Neural cell (in vitro differentiated cells): Measurements from ENCODE around the gene DPEP2.

ENCODE experiments used
- EP300 ChIP-seq: fragments of 450-650 bp; conservative IDR thresholded peaks from 2 replicates; pipeline ENCODE4 v1.6.1; 2014; ENCODE audit warnings: antibody characterized with exemption, mild to moderate bottlenecking, moderate library complexity; ENCODE audit not compliant: poor library complexity, severe bottlenecking
- EZH2 ChIP-seq: fragments of 200-600, 300-800 bp; shearing (Covaris generic), sonication (generic); IDR thresholded peaks from 2 replicates; pipeline ENCODE4 v1.6.1; 2014; ENCODE audit warnings: antibody characterized with exemption, low read length, borderline replicate concordance, mild to moderate bottlenecking; ENCODE audit not compliant: insufficient read depth, poor library complexity, severe bottlenecking
- RAD21 ChIP-seq: fragments of 450-650 bp; conservative IDR thresholded peaks from 2 replicates; pipeline ENCODE4 v1.6.1; 2014; ENCODE audit warnings: antibody characterized with exemption, mild to moderate bottlenecking, moderate library complexity
- TF ChIP-seq, protein P1 (sequence below): fragments of 450-650 bp; IDR thresholded peaks from 2 replicates; pipeline ENCODE4 v1.5.1; 2014; ENCODE audit warnings: antibody characterized with exemption, mild to moderate bottlenecking, moderate library complexity; ENCODE audit not compliant: poor library complexity, severe bottlenecking
- TF ChIP-seq, protein P2 (sequence below): IDR thresholded peaks from 2 replicates; pipeline ENCODE4 v1.6.1; 2012; ENCODE audit warnings: borderline replicate concordance

DNA sequence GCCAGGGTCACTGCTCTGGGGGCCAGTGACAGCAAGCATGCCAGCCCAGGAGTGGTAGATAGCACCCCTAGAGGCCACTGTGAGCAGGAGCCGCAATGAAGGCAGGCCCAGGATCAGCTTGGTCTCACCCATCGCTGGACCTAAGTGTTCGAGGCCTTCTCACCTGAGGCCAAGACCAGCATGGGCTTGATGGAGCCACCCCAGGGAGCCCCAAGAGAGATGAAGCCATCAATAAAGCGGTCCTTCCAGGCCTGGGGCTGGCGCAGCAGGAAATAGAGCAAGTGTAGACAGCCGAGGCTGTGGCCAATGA lies 57.1 kb downstream of the DPEP2 start:
- TF ChIP-seq, protein P1, sequence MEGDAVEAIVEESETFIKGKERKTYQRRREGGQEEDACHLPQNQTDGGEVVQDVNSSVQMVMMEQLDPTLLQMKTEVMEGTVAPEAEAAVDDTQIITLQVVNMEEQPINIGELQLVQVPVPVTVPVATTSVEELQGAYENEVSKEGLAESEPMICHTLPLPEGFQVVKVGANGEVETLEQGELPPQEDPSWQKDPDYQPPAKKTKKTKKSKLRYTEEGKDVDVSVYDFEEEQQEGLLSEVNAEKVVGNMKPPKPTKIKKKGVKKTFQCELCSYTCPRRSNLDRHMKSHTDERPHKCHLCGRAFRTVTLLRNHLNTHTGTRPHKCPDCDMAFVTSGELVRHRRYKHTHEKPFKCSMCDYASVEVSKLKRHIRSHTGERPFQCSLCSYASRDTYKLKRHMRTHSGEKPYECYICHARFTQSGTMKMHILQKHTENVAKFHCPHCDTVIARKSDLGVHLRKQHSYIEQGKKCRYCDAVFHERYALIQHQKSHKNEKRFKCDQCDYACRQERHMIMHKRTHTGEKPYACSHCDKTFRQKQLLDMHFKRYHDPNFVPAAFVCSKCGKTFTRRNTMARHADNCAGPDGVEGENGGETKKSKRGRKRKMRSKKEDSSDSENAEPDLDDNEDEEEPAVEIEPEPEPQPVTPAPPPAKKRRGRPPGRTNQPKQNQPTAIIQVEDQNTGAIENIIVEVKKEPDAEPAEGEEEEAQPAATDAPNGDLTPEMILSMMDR, result peak; percentile 51
- TF ChIP-seq EP300, result no peak
- TF ChIP-seq, protein P2, sequence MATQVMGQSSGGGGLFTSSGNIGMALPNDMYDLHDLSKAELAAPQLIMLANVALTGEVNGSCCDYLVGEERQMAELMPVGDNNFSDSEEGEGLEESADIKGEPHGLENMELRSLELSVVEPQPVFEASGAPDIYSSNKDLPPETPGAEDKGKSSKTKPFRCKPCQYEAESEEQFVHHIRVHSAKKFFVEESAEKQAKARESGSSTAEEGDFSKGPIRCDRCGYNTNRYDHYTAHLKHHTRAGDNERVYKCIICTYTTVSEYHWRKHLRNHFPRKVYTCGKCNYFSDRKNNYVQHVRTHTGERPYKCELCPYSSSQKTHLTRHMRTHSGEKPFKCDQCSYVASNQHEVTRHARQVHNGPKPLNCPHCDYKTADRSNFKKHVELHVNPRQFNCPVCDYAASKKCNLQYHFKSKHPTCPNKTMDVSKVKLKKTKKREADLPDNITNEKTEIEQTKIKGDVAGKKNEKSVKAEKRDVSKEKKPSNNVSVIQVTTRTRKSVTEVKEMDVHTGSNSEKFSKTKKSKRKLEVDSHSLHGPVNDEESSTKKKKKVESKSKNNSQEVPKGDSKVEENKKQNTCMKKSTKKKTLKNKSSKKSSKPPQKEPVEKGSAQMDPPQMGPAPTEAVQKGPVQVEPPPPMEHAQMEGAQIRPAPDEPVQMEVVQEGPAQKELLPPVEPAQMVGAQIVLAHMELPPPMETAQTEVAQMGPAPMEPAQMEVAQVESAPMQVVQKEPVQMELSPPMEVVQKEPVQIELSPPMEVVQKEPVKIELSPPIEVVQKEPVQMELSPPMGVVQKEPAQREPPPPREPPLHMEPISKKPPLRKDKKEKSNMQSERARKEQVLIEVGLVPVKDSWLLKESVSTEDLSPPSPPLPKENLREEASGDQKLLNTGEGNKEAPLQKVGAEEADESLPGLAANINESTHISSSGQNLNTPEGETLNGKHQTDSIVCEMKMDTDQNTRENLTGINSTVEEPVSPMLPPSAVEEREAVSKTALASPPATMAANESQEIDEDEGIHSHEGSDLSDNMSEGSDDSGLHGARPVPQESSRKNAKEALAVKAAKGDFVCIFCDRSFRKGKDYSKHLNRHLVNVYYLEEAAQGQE, result no peak
- no peak for TF ChIP-seq RAD21
- TF ChIP-seq EZH2, result no peak
